NCI-H2107 treated with DMSO at 0.1 percent for 48 hours (cell line): ENCODE measurements around the gene TNIP2.
"Not testable (repeated sequence)": the region's sequence is repeated elsewhere in the genome, so short reads cannot be mapped to it uniquely, and the experiment has no call there.

Experiments used
- DNase-seq: peaks from one replicate; lab custom pipeline; 2025; ENCODE audit not compliant: unreplicated experiment; lab: John Stamatoyannopoulos, UW

The TNIP2 gene

DNA sequence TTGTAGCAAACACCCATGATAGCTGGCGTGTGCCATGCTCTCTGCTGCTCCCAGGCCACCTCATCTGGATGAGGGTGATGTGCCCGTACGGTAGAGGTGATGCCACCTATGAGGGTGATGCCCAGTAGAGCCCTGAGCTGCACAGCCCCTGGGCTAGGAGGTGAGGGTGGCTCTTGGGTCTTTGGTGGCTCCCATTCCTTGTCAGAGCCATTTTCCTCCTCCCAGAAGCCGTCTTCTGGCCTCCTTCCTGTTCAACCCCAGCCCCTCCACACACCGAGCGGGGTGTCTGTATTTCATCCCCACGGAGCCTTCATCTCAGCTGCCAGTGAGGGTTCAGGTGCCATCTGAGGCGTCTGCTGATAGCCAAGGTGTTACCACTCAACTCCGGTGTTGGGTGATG is 12.0 kb upstream of the TNIP2 start:
- no peak for DNase-seq

DNA sequence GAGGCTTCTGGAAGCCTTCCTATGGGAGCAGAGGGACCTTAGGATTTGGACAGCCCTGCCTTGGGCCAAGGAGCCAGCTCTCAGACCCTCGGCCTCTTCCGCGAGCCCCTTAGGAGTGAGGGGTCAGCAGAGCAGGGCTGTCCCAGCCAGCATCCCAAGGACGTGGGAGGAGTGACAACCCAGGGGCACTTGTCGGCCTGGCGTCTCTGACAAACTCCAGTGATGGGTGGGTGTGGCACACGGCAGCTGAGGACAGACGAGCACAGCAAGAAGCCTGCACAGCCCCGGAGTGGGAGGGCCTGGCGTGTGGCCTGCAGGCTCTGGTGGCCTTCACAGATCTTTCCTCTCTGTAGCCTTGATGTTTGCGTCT is 11.6 kb upstream of the TNIP2 start:
- DNase-seq = no peak

DNA sequence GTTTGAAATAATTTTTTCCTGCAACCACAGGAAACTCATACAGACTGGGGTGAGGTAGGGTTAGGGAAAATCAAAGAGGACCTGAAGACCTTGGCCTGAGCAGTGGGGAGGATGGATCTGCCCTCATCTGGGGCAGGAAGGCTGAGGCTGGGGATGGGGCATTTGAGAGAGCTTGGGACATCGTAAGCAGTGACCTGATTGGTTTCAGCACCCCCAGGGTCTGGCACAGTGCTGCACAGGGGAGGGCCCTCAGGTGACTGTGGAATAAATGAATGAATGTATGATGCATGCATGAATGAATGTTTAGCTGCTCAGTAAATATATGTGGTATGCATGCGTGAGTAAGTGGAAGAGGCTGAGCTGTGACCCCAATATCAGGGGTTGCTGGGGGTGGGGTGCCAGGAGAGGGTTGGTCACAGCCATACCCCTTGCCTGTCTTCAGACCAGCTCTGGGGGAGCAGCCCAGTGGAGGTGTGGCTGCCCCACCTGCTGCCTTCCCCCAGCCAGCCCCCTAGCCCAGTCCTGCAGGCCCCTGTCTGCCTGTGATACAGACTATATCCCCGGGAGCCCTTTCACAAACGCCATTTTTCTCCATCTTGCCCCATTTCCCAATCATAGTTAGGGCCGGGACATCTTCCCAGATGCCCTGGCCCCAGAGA is 11.0 kb upstream of the TNIP2 start:
- no peak for DNase-seq

DNA sequence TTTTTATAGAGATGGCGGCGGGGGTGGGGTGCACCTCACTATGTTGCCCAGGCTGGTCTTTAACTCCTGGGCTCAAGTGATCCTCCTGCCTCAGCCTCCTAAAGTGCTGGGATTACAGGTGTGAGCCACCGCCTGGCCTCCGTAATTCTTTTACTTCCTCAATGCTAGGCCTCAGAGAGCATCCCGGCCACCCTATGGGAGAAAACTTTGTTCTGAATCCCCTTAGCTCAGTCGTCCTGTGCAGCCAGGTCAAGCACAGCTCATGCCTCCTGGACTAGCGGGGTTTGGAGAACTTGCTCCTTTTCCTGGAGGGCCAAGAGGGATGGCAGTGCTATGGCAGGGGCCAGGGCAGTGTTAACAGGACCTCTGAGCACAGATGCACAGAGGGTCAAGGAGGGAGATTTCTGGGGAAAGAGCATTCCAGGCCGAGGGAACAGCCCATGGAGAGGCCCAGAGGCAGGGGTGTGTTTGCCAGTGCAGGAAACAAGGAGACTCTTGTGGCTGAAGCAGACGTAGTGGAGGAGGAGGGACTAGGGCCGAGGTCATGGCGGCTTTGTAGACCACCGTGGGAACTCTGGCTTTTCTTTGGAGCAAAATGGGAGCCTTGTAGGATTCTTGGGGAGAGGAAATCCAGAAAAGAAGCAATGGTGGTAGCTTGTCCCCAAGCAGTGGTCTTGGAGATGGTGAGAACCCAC is 9.8 kb upstream of the TNIP2 start:
- no peak for DNase-seq

DNA sequence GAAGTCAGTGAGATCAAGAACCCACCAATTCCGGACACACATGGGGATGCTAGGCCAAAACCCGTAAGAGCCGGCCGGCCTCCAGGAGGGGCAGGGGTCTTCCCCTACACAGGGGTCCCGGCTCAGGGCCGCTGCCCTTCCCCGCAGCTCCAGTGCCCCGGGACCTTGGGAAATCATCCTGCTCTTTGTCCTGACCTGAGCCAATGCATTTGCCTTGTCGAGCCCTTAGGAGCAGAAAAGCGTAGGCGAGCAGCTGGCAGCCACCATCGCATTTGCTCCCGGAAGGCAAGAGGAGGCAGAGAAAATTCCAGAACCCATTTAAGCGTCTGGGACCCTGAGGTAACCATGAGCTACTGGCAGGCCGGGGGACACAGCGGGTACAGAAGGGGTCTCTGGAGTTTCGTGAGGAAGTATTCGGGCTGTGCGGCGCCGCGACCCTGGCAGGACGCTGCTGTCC is 7.4 kb upstream of the TNIP2 start:
- no peak for DNase-seq

DNA sequence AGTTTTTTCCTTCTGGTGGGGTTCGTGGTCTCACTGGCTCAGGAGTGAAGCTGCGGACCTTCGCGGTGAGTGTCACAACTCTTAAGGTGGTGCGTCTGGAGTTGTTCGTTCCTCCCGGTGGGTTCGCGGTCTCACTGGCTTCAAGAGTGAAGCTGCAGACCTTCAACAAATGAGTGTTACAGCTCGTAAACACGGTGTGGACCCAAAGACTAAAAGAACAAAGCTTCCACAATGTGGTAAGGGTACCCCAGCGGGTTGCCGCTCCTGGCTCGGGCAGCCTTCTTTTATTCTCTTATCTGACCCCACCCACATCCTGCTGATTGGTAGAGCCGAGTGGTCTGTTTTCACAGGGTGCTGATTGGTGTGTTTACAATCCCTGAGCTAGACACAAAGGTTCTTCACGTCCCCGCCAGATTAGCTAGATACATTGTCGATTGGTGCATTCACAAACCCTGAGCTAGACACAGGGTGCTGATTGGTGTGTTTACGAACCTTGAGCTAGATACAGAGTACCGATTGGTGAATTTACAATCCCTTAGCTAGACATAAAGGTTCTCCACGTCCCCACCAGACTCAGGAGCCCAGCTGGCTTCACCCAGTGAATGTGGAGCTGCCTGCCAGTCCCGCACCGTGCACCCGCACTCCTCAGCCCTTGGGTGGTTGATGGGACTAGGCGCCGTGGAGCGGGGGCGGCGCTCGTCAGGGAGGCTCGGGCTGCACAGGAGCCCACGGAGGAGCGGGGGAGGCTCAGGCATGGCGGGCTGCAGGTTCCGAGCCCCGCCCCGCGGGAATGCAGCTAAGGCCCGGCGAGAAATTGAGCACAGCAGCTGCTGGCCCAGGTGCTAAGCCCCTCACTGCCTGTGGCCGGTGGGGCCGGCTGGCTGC is 6.6 kb upstream of the TNIP2 start:
- not testable (repeated sequence) for DNase-seq

DNA sequence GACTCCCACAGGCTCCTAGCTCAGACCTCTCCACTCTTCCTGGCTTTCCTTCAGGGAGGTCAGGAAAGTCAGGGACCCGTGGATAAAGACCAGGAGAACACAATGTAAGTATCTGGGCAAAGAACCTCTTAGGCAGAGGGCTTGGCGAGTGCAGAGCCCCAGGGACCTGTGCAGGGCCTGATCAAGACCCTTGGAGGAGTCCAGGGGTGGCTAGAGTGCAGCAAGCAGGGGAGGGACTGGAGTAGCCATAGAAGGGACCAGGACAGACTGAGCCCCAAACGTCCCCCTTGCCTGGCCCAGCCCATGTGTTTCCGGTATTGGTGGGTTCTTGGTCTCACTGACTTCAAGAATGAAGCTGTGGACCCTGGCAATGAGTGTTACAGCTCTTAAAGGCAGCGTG is 5.9 kb upstream of the TNIP2 start:
- DNase-seq = no peak

DNA sequence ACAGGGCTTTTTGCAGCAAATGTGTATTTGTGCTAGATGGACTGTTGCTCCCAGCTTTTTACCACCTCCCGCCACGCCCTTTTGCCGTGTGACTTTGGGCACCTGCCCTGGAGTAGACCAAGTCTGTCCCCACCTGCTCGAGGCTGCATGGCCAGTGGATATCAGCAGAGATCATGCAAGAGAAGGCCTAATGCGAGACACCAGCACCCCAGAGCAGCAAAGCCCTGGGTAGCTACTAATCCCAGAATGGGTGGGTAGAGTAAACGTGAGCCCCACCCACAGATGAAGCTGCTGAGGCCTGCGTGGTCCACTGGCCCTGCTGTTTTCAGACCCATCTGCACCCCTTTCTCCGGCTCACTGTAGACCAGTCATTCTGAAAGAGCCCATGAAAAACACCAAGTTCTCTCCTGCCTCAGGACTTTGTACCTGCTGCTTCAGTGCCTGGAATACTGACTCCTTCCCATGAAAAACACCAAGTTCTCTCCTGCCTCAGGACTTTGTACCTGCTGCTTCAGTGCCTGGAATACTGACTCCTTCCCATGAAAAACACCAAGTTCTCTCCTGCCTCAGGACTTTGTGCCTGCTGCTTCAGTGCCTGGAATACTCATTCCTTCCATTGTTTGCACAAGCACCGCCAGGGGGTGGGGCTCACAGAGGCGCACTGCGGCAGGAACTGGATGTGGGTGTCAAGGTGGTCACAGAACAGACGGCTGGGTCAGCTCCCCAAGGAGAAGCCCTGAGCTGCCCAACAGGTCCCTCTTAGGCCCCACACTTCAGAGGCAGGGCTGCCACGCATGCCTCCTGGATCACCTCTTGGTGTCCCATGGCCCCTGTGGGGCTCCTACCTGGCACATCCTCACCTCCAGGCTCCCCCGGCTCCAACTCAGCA is 5.1 kb upstream of the TNIP2 start:
- DNase-seq = no peak

DNA sequence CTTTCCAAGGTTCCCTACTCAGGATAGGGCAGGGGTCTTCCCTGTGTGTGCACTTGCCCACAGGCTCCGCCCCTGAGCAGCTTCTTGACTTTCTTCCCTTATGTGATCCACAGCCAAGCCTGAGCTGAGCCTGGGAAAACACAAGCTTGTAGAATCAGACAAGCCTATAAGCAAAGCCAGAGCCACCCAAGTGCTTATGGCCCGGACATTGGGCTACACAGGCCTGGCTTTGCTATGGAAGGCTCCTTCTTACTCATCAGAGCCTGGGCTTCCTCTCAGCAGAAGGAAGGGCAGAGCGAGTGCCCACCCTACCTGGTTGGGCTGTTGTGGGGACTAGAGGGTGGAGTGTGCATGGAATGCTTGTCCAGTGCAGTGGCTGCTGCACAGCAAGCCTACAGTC is 1.3 kb upstream of the TNIP2 start:
- DNase-seq = no peak

DNA sequence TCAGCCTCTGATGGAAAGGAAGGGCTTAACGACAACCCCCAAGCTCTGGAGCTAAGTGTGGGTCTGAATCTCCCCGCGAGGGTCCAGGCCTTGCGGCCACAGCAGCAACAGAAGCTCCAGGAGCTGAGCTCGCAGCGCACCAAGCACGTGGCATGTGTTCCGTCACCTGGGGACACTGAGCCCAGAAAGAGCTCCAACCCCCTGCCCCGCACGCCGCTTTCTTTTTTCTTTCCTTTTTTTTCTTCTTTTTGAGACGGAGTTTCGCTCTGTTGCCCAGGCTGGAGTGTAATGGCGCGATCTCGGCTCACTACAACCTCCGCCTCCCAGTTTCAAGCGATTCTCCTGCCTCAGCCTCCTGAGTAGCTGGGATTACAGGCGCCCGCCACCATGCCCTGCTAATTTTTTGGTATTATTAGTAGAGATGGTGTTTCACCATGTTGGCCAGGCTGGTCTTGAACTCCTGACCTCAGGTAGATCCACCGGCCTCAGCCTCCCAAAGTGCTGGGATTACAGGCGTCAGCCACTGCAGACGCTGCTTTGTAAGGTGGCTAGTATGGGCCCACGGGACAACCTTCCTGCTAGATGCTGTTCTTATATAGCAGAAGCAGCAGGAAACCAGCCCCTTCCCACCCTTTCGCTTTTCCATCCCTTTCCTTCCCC is 685 bp upstream of the TNIP2 start:
- no peak for DNase-seq

DNA sequence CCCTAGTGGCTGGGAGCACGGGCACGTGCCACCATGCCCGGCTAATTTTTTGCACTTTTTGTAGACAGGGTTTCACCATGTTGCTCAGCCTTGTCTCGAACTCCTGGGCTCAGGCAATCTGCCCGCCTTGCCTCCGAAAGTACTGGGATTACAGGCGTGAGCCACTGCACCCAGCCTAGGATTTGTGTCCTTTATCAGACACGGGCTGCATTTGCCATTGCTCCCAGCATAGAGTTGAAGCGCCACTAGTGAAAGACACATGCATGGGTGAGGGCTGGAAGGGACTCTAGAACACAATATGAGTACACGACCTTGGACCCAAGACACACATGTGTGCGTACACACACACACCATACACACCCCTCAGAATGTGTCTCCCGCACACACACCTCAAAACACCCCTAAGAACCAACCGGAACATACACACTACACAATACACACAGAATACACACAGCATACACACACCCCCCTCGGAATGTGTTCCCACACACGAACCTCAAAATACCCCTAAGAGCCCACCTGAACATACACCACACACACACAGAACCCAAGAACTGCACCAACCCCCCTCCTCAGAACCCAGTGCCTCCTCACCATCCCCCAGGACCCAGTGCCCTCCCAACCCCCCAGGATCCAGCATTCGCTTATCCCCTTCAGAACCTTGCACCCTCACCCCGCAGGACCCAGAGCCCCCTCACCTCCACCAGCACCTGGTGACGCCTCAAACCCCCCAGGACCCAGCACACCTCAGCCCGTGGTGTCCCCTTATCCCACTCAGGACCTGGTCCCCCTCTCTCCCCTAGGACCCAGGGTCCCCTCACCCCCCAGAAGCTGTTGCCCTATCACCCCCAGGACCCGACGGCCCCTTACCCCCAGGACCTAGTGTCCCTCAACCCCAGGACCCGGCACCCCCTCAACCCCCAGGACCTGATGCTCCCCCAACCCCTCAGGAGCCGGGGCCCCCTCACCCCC is 1.0 kb downstream of the TNIP2 start:
- DNase-seq = no peak

DNA sequence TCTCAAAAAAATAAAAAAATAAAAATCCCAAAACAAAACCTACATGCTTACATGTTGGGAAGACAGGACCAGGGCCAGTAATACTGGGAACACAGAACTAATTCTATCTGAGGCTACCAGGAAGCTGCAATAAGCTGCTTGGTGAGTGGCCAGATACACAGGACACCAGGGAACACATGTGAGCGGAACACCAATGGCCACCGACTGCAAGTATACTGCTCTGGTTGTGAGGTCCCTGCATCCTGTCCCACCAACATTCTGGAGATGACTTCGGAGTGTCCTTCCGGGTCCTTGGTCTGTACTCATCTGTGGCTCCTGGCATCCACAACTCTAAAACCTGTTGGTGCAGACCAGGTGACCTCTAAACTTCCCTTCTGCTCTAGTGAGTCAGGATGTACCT is 2.7 kb downstream of the TNIP2 start:
- no peak for DNase-seq

DNA sequence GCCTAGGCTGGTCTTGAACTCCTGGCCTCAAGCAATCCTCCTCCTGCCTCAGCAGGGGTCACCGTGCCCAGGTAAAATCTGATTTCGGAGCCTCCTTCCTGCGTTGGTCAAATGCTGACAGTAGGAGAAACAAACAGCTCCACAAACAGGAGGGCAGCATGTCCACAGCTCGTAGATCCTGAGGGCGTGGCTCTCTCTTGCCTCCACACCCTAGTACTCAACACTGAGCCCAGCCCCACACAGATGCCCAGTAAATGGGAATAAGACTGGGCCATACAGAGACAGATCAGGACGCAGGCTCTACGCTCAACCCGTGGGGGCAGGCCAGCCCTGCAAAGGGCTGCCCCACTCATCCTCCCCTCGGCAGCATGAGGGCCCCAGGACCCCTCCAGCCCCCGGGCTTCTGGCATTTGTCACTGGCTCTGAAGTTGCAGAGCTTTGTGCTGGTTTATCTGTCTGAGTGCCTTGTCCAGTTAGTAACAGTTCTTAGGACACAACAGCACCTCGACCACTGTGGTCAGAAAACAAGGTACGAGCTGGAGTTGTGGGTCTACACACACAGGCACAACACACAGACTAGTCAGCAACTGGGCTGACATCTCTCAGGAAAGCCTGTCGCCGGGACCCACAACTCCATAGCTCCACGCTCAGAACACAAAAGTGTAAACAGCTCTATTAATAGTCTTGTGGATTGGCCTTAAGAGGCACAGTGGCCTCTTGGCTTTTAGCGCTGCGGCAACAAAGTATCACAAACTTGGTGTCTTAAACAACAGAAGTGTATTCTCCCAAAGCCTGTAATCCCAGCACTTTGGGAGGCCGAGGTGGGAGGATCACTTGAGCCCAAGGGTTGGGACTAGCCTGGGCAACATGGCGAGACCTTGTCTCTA is 5.2 kb downstream of the TNIP2 start:
- no peak for DNase-seq

DNA sequence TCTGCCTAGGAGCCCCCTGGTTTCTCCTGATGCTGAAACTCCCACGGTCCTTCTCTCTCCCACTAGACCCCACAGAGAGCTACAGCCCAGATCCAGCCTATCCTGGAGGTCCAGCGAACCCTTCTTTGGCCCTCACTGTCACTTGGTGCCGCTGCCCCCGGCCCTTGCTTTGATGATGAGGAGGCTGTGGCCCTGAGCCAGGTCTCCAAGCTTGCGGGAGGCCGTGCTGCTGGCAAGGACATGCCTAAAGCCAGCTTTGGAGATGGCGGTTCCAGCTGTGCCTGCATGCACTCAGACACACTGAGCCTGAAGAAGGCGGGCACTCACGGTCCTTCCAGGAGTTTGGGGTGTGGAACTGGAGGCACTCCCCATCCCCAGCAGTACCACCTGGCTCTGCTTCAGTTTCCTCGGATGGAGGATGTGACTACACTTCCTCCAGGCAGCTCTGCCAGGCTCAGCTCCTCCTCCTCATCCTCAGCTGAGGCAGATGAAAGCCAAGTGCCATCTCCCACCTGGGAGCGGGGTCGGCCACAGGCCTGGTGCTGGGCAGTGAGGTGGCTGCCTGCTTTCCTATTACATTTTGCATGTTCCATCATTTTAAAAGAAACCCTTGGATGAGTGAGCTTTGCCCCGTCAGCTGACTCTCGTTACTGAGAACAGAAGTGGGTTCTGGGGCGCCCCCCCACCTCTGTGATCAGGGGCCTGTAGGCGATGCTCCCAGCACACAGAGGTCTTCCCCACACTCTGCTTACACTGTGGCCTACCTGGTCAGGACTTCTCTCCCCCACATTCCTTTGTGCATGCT is 9.0 kb downstream of the TNIP2 start:
- DNase-seq = no peak

DNA sequence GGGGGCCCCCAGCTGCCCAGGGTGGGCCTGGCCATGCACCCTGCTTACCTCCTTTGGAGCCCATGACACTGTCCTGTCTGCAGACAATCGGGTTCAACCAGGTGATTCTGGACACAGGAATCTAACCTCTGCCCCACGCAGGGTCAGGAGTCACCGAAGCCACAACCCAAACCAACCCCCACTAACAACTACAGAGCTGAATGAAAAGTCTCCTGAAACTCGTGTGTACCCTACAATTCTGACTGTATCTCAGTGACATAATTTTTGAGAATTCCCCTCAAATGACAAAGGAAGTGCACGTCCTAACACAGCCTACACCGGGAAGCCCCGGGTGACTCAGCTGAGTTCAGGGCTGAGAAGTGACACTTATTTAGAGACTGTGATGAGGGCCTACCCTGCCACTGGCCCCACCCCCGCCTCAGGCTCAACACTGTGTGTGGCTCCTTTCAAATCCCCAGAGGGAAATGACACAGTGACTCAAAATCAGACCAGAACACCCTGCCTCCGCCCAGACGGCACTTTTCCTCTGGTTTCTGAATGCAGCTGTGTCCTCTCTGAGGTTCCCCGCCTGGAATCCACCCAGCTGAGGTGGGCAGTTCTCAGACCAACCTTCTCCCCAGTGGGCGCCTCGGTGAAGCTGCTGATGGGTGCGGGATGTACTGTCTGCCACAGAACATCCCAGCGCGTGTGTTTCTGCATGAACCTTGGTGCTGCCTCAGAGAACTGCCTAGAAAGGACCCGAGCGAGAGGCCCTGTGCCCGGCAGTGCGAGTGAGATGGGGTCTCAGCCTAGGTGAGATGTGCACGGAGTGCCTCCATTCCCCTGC is 9.9 kb downstream of the TNIP2 start:
- no peak for DNase-seq

DNA sequence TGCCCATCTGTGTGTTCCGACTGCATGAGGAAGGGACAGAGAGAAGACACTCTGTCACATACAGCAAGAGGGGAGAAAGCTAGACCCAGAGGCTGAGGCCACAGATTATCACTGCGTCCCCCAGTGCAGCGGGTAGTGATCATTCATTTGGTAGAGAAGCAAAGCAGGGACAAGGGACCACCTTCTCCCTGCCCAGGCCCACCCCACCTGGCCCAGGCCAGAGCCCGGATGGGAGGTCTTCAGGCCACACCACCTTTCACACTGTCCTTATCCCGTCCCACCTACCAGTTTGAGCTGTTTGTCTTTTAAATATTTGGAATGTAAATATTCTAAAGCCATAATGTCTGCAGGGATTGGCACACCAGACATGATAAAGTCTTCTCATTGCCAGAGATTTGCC is 10.6 kb downstream of the TNIP2 start:
- no peak for DNase-seq
